Pancreas (tissue), 10 donors: Measurements from ENCODE around the gene LDHA. TPM values are rescaled to one million over a fixed set of nuclear protein-coding genes. Genes with fewer than 3 reads are reported as not detected.

Experiments used
- ATAC-seq, 4 donors: fragments of 200-7000 bp; cut with Tn5 transposase; one replicate each; pipeline versions ENCODE4 v1.8.0 to v1.9.1; 2020; ENCODE audit warnings: mild to moderate bottlenecking in 4 of 4, moderate library complexity in 4 of 4
- DNase-seq, 6 donors: peaks; one replicate each; pipeline ENCODE4 v3.0.0-alpha.2; 2020
- FAIRE-seq: peaks from 2 replicates; lab custom pipeline; 2012; peaks lifted over from hg19 to GRCh38; lab: Jason Lieb, UNC
- H3K27ac ChIP-seq, 4 donors: fragments of 200-600 bp; sonication (generic); 1 replicate in 3 of 4; 2 replicates in 1 of 4; pipeline versions ENCODE4 v1.5.0 to v1.8.0; 2020
- H3K27me3 ChIP-seq, 4 donors: fragments of 200-600 bp; one replicate each; pipeline ENCODE4 v1.8.0; 2021
- H3K36me3 ChIP-seq, 3 donors: fragments of 200-600 bp; sonication (generic) in 1 of 3; one replicate each; pipeline versions ENCODE4 v1.5.0 to v1.8.0; 2020 to 2021
- H3K4me1 ChIP-seq, 3 donors: fragments of 200-600 bp; one replicate each; pipeline ENCODE4 v1.8.0; 2021
- H3K4me3 ChIP-seq, 4 donors: fragments of 200-600 bp; sonication (generic) in 2 of 4; one replicate each; pipeline versions ENCODE4 v1.5.0 to v1.8.0; 2020 to 2021
- H3K9me3 ChIP-seq, 4 donors: fragments of 200-600 bp; one replicate each; pipeline ENCODE4 v1.8.0; 2021
- CTCF ChIP-seq, 4 donors: fragments of 200-600 bp; sonication (generic) in 3 of 4; IDR thresholded peaks; one replicate each; pipeline versions ENCODE4 v1.5.0 to v1.8.0; 2021; ENCODE audit warnings: antibody characterized with exemption in 4 of 4
- WGBS, 2 donors: extraction: QIAGEN DNeasy Blood & Tissue Kit; methylation state at CpG; one replicate each; pipeline ENCODE4 v1.1.7; 2013; 5-methylcytosine and 5-hydroxymethylcytosine counted together
- intact Hi-C, 3 donors: fragments of 100-400 bp; cut with DNase I; formaldehyde crosslinking; loops; one replicate each; pipeline versions ENCODE4 v1.11.1 to v1.14.2; 2022
- polyA plus RNA-seq, 2 donors: library from polyadenylated mRNA; stranded (reverse); fragments of 200-250 nt; gene quantifications; one replicate each; pipeline ENCODE4 v1.2.3, GENCODE V29; 2013
- total RNA-seq, 6 donors: library from RNA; stranded (reverse); fragmentation: NEBNext Ultra II Directional in 4 of 6; extraction: Animal tissue kit (Norgen Biotek cat#: 25700) in 4 of 6; gene quantifications; one replicate each; pipeline versions ENCODE4 v1.2.1 to v1.2.4, GENCODE V29; 2021 to 2023
- donor health status: healthy with polysubstance abuse.
- donor health status: DM: no; HTN: no; CAD: no; lungs with moderate emphysema.
- donor health status: DM: no; HTN: no; CAD: no.
- donor health status: control.
- donor health status: control.
- donor health status: Bipolar disorder and iron deficiency.
- donor health status: DM: yes; HTN: yes; CAD: no.
- donor health status: DM: no; HTN: no; CAD: no.
- donor health status: DM: no; HTN: no; CAD: no.
- donor health status: DM: yes; HTN: yes; CAD: no.

LDHA gene
- total and polyA plus RNA-seq, 8 donors = 66.2 to 223 (median 99.6) TPM

- ATAC-seq (no peak), DNase-seq (no peak), FAIRE-seq (no peak)
- Histone ChIP-seq H3K4me3 (no peak overlapping the region), H3K27ac (no peak overlapping the region), H3K9me3 (no peaks in the 10 kb centered on the region), H3K36me3 (peaks cover 11 to 43% (median 12%) of the 10 kb centered on the region in 3 donors), H3K4me1 (no peaks in the 10 kb centered on the region), H3K27me3 (no peaks in the 10 kb centered on the region)
- TF ChIP-seq CTCF (IDR thresholded peaks at IDR 0.05) = no peak
- WGBS, 2 donors = 81 to 85% methylated on average over 2 of the region's 2 CpGs
- intact Hi-C loops = no loop called here
Observed at GRCh38 chr11:18368221-18368620, 26.1 kb upstream of the LDHA start.

GRCh38 chr11:18369398-18369797 lies 25.0 kb upstream of the LDHA start:
- Histone ChIP-seq H3K27ac (no peak overlapping the region), H3K4me3 (no peak overlapping the region), H3K4me1 (no peaks in the 10 kb centered on the region), H3K27me3 (no peaks in the 10 kb centered on the region), H3K36me3 (peaks cover 9 to 31% (median 11%) of the 10 kb centered on the region in 3 donors), H3K9me3 (no peaks in the 10 kb centered on the region)
- DNase-seq (no peak), ATAC-seq (no peak), FAIRE-seq (no peak)
- intact Hi-C loops = no loop called here
- 75 to 76% methylated on average over 2 of the region's 2 CpGs for WGBS, 2 donors
- no peak for TF ChIP-seq CTCF (IDR thresholded peaks at IDR 0.05)

GRCh38 chr11:18371279-18371678 lies 23.1 kb upstream of the LDHA start:
- Histone ChIP-seq H3K36me3 (peaks cover 0 to 15% (median 0%) of the 10 kb centered on the region in 3 donors), H3K9me3 (no peaks in the 10 kb centered on the region), H3K4me1 (no peaks in the 10 kb centered on the region), H3K27ac (no peak overlapping the region), H3K27me3 (no peaks in the 10 kb centered on the region), H3K4me3 (no peak overlapping the region)
- TF ChIP-seq CTCF (IDR thresholded peaks at IDR 0.05) = no peak
- 73 to 79% methylated on average over 2 of the region's 2 CpGs for WGBS, 2 donors
- intact Hi-C loops = no loop called here
- DNase-seq (no peak), ATAC-seq (no peak), FAIRE-seq (no peak)

- WGBS, 2 donors = 89 to 91% methylated on average over 2 of the region's 2 CpGs
- TF ChIP-seq CTCF (IDR thresholded peaks at IDR 0.05) = no peak
- DNase-seq (no peak), ATAC-seq (no peak), FAIRE-seq (no peak)
- Histone ChIP-seq H3K9me3 (no peaks in the 10 kb centered on the region), H3K36me3 (peaks cover 0 to 6% (median 0%) of the 10 kb centered on the region in 3 donors), H3K4me1 (no peaks in the 10 kb centered on the region), H3K4me3 (no peak overlapping the region), H3K27ac (no peak overlapping the region), H3K27me3 (no peaks in the 10 kb centered on the region)
- intact Hi-C loops = no loop called here
Observed at GRCh38 chr11:18372201-18372600, 22.2 kb upstream of the LDHA start.

GRCh38 chr11:18374956-18375355 lies 19.4 kb upstream of the LDHA start:
- 93 to 98% methylated on average over 2 of the region's 2 CpGs for WGBS, 2 donors
- intact Hi-C loops = no loop called here
- TF ChIP-seq CTCF (IDR thresholded peaks at IDR 0.05) = no peak
- no peak for ATAC-seq
- Histone ChIP-seq H3K27ac (no peak overlapping the region), H3K27me3 (no peaks in the 10 kb centered on the region), H3K4me3 (no peak overlapping the region), H3K36me3 (peaks cover 0 to 5% (median 0%) of the 10 kb centered on the region in 3 donors), H3K9me3 (no peaks in the 10 kb centered on the region), H3K4me1 (no peaks in the 10 kb centered on the region)
- FAIRE-seq = no peak
- no peak for DNase-seq
